KOPT-K1 (cell line): Measurements from ENCODE around the gene KLHDC10.
"Not testable (repeated sequence)": the region's sequence is repeated elsewhere in the genome, so short reads cannot be mapped to it uniquely, and the experiment has no call there.

Experiments
- H3K27ac ChIP-seq: fragments of 200-600 bp; sonication (generic); 2 replicates; pipeline ENCODE4 v1.5.1; 2016; ENCODE audit warnings: antibody characterized with exemption, mild to moderate bottlenecking, low read depth, low read length; ENCODE audit not compliant: poor library complexity, severe bottlenecking
- H3K36me3 ChIP-seq: fragments of 200-600 bp; sonication (generic); 2 replicates; pipeline ENCODE4 v1.5.1; 2017; ENCODE audit warnings: antibody characterized with exemption, mild to moderate bottlenecking, low read length, moderate library complexity; ENCODE audit not compliant: insufficient read depth
- H3K9me3 ChIP-seq: fragments of 200-600 bp; sonication (generic); 2 replicates; pipeline ENCODE4 v1.5.1; 2017; ENCODE audit warnings: antibody characterized with exemption, low read length, mild to moderate bottlenecking; ENCODE audit not compliant: insufficient read depth, poor library complexity, severe bottlenecking

KLHDC10 gene

DNA sequence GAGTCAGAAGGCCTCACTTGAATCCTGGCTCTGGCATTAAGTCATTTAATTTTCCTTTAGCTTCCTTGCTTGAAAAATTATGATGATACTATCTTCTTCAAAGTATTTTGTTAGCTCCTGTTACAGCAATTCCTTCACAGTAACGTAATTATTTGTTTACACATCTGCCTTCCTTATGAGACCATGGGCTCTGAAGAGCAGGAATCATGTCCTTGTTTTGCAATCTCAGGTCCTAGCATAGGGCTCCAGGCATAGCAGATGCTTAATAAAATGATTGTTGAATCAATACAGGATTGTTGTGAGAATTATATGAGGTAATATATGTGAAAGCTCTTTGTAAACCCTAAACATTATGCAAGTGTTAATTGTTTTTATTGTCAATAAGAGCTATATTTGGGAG, 25.5 kb downstream of the KLHDC10 start:
- no peaks in the 10 kb centered on the region for H3K36me3 ChIP-seq
- no peak overlapping the region for H3K27ac ChIP-seq
- no peaks in the 10 kb centered on the region for H3K9me3 ChIP-seq

DNA sequence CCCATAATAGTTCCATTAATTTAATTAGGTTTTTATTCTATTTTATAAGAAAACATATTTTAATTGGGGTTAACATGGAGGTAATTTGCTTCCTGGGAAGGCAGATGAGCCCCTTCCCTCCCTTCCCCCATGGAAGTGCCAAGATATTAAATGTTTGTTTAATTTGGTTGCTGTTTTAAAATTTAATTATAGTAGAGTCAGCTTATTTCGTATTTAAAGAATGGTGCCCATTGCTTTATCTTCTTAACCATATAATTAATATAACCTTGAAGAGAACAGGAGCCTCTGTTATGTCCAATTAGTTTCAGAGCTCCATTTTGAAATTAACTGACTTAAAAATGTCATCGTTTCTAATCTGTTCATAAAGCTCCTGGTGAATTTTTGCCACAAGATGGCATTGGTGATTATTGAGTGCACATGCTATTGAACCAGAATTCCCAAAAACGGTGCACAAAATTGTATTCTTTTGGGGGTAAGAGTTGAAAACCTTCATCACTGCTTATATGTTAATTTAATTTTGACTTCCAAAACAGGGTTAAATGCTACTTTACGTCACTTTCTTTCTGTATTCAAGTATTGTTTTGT, 26.0 kb downstream of the KLHDC10 start:
- Histone ChIP-seq H3K36me3 (no peaks in the 10 kb centered on the region), H3K27ac (no peak overlapping the region), H3K9me3 (no peaks in the 10 kb centered on the region)

DNA sequence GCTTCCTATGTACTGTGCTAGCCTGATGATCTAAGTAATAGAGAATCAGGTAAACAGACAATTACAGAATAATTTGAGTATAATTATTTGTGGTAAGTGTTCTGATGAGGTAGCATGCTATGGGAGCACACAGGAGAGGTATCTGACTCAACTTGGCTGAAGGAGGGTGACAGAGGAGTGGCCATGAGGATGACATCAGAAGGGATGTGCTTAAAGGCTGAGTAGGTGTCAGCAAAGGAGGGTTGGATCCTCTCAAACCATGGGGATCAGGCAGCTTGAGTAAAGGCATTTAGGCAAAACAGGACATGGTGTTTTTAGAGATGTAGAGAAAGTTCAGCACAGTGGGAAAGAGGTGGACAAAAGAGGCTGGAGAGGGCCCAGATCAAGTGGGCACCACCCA, 29.0 kb downstream of the KLHDC10 start:
- Histone ChIP-seq H3K9me3 (no peaks in the 10 kb centered on the region), H3K36me3 (no peaks in the 10 kb centered on the region), H3K27ac (no peak overlapping the region)

DNA sequence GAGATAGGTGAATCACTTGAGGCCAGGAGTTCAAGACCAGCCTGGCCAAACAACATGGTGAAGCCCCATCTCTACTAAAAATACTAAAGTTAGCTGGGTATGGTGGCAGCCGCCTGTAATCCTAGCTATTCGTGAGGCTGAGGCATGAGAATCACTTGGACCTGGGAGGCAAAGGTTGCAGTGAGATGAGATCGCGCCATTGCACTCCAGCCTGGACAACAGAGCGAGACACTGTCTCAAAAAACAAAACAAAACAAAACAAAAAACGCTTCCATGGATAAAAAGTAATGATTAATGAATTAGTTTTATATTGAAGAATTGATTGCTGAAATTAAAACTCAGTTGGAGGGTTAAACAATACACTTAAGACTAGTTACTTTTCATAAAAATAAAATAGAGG, 32.3 kb downstream of the KLHDC10 start:
- Histone ChIP-seq H3K27ac (no peak overlapping the region), H3K9me3 (no peaks in the 10 kb centered on the region), H3K36me3 (no peaks in the 10 kb centered on the region)

DNA sequence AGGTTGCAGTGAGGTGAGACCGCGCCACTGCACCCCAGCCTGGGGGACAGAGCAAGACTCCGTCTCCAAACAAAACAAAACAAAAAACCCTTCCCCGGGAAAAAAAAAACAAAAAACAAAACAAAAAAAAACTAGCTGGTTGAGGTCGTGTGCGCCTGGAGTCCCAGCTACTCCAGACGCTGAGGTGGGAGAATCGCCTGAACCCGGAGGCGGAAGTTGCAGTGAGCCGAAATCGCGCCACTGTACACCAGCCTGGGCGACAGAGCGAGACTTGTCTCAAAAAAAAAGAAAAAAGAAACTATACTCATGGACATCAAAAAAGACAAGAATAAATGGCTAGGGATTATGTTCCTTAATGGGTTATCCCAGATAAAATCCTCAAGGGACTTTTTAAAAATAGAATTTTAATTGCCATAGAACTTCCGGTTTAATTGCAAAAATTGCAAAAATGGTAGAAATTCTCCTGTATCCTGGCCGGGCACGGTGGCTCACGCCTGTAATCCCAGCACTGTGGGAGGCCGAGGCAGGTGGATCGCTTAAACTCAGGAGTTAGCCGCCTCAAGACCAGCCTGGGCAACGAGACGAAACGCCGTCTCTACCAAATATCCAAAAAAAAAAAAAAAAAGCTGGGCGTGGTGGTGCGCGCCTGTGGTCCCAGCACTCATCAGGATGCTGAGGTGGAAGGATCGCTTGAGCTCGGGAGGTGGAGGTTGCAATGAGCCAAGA, 37.8 kb downstream of the KLHDC10 start:
- H3K9me3 ChIP-seq, result no peaks in the 10 kb centered on the region
- no peaks in the 10 kb centered on the region for H3K36me3 ChIP-seq
- no peak overlapping the region for H3K27ac ChIP-seq

DNA sequence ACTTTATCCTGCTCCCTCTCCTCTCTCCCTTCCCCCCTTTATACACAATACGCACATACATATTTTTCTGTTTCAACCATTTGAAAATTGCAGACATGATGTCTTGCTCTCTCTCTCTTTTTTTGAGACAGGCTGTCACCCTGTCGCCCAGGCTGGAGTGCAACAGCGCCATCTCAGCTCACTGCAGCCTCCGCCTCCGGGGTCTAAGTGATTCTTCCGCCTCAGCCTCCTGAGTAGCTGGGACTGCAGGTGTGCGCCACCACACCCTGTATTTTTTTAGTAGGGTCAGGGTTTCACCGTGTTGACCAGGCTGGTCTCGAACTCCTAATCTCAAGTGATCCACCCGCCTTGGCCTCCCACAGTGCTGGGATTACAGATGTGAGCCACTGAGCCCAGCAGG, 38.5 kb downstream of the KLHDC10 start:
- Histone ChIP-seq H3K9me3 (no peaks in the 10 kb centered on the region), H3K36me3 (no peaks in the 10 kb centered on the region), H3K27ac (no peak overlapping the region)

DNA sequence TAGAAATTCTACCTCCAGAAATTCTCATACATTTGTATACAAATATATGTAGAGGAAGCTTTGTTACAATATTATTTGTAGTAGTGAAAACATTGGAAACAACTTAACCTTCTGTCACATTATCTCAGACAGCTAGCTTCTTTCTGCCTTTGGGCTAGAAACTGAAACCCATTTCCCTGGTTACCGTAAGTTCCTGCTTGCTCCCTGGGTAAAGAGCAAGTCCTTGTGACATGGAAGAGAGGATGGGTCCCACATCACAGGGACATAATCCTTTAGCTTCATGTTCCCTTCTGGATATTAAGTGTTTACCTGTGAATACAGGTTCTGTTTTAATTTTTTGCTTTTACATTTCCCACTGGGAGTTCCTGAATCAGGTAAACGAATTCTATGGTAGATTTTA, 41.8 kb downstream of the KLHDC10 start:
- H3K36me3 ChIP-seq, result no peaks in the 10 kb centered on the region
- no peak overlapping the region for H3K27ac ChIP-seq
- H3K9me3 ChIP-seq, result no peaks in the 10 kb centered on the region

DNA sequence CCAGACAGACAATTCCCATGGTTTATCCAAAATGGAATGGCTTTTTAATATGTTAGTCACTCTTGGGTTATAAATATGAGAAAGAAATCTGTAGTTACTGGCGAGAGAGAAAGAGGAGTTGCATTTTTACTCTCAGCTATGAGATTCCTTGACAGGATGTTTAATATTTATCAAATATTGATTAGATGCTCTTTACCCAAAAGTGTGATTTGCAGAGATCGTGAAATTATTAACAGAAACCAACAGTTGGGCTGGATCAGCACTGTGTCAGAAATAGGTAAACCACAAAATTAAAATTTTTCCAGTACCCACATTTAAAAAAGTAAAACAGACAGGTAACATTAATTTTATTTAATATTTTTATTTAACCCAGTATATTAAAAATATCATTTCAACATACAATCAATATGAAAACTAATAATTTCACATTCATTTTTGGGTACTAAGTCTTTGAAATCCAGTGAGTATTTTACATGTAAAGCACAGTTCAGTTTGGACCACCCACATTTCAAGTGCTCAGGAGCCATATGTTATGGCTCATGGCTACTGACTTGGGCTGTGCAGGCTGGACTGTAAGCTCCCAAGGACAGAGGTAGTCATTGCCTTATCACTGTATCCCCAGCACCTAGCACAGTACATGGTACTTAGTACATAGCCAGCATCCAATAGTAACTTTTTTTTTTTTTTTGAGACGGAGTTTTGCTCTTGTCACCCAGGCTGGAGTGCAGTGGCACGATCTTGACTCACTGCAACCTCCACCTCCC, 42.5 kb downstream of the KLHDC10 start:
- H3K9me3 ChIP-seq, result no peaks in the 10 kb centered on the region
- no peaks in the 10 kb centered on the region; the same call in 1 of the 2 replicates for H3K36me3 ChIP-seq

DNA sequence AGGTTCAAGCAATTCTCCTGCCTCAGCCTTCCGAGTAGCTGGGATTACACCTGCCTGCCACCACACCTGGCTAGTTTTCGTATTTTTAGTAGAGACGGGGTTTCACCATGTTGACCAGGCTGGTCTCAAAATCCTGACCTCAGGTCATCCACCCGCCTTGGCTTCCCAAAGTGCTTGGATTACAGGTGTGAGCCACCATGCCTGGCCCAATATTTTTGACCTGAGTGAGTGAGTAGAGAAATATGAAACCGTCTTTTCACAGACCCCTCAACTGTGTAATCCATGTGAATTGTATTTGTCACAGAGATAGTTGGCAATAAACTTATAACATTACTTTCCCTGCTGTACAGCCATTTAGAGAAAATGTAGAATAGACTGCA, 43.1 kb downstream of the KLHDC10 start:
- H3K9me3 ChIP-seq, H3K36me3 ChIP-seq, H3K27ac ChIP-seq: not testable (repeated sequence)

More for the DNA sequence above, 42.5 kb downstream of the KLHDC10 start:
- no peak overlapping the region for H3K27ac ChIP-seq

DNA sequence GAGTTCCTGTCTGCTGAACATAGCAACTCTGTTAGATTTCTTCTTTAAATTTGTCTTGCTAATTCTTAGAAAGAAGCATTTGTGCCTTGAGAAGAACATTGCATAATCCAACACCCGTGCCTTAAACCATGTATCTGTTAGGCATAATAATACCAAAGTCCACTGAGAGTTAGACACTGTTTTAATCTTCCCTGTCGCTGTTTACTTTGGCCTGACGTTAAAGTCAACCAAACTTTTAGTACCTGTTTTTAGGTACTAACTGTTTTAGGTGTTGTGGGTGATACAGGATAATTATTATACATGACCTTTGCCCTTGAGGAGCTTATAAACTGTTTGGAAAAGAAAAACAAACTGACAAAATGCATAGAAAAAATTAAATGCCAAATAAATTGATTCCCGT, 43.6 kb downstream of the KLHDC10 start:
- H3K27ac ChIP-seq, result no peak overlapping the region
- H3K9me3 ChIP-seq, result no peaks in the 10 kb centered on the region
- H3K36me3 ChIP-seq, result peaks cover 6% of the 10 kb centered on the region; the same call in 1 of the 2 replicates

DNA sequence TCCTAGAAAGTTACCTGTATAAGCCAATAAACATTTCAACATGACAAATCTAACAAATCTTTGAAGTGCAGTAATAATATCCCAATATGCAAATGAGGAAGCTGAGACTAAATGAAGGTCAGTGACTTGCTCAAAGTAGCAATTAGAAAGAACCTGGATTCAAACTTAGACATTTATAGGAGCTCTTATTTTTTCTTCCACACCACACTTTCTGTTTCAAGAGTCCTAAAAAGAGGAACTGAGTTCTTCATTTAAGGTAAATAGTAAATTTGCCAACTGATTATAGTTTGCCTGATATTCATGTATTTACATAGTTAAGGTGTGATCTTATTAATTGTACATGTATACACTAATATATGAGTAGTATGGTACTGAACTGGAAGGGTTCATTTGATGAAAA, 44.0 kb downstream of the KLHDC10 start:
- no peak overlapping the region for H3K27ac ChIP-seq
- H3K36me3 ChIP-seq, result peaks cover 6% of the 10 kb centered on the region; the same call in 1 of the 2 replicates
- no peaks in the 10 kb centered on the region for H3K9me3 ChIP-seq

DNA sequence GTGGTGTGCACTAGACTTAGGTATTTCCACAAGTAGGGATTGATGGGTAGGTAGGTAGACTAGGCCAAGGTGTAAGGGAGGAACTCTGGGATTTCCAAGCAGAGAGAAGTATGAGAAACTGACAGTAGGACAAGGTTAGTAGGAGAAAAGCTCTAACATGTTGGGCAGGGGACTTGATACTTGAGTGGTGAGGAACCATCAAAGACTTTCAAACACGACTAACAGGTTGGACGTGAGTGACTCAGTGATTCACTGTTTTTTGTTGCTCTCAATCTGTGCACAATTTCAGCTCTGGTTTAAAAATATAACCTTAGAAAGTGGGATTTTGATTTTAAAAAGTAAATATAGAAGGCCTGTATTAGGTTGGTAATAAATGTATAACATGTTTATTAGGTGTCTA, 44.4 kb downstream of the KLHDC10 start:
- H3K27ac ChIP-seq, result no peak overlapping the region
- H3K36me3 ChIP-seq, result peaks cover 6% of the 10 kb centered on the region; the same call in 1 of the 2 replicates
- no peaks in the 10 kb centered on the region for H3K9me3 ChIP-seq

DNA sequence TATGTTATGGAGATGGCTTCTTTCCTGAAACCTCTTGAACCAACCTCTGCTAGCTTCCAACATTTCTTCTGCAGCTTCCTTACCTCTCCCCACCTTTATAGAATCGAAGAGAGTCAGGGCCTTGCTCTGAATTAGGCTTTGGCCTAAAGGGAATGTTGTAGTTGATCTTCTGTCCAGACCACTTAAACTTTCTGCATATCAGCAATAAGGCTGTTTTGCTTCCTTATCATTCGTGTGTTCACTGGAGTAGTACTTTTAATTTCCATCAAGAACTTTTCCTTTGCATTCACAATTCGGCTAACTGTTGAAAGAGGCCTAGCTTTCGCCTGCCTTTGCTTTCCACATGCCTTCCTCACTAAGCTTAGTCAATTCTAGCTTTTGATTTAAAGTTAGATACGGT, 48.0 kb downstream of the KLHDC10 start:
- H3K9me3 ChIP-seq, result no peaks in the 10 kb centered on the region
- no peak overlapping the region for H3K27ac ChIP-seq
- peaks cover 32% of the 10 kb centered on the region for H3K36me3 ChIP-seq

DNA sequence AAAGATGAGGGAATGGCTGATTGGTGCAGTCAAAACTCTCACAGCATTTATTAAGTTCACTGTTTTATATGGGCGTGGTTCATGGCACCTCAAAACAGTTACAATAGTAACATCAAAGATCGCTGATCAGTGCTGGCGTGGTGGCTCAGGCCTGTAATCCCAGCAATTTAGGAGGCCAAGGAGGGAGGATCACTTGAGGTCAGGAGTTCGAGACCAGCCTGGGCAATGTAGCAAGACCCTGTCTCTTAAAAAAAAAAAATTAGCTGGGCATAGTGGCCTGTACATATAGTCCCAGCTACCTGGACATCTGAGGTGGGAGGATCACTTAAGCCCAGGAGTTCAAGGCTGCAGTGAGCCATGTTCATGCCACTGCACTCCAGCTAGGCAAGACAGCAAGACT, 48.5 kb downstream of the KLHDC10 start:
- no peak overlapping the region for H3K27ac ChIP-seq

DNA sequence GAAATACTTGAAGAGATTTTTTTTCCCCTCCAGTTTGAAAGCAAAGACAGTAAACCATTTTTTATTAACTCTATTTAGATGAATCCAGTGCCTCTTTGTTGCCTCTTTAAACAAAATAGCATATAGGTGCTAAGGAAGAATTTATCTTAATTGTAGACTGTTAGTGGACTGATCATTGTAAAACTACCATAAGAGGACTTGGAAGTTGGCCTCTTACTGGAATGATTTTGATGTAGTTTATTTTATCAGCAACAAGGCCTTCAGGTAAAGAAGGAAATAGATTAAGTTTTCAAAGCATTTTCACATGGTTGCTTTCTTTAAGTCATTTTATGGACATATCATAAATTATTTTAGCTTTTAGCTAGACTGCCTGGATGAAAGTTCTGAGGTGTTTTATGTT, 53.2 kb downstream of the KLHDC10 start:
- H3K27ac ChIP-seq, result no peak overlapping the region
- H3K36me3 ChIP-seq, result peaks cover 69% of the 10 kb centered on the region
- H3K9me3 ChIP-seq, result no peaks in the 10 kb centered on the region

More for the DNA sequence above, 48.5 kb downstream of the KLHDC10 start:
- H3K9me3 ChIP-seq, result no peaks in the 10 kb centered on the region
- peaks cover 37% of the 10 kb centered on the region for H3K36me3 ChIP-seq
